Measurements from ENCODE around the gene SLF2.

Gene SLF2

GRCh38 chr10:100912605-100913469, at the start of gene SLF2:
SLF2 (plus strand) TSS chr10:100912963; CDS start chr10:100913111, 148 bp downstream.
- DNase-seq: peak; percentile 98

- DNase-seq: no peak
Measured at GRCh38 chr10:100863433-100863832, 49.3 kb upstream of the SLF2 start.

GRCh38 chr10:100864036-100864885, 48.5 kb upstream of the SLF2 start:
- no peak for DNase-seq

GRCh38 chr10:100864978-100865377, 47.8 kb upstream of the SLF2 start:
- DNase-seq: no peak

- DNase-seq: no peak
Measured at GRCh38 chr10:100866010-100866409, 46.8 kb upstream of the SLF2 start.

- no peak for DNase-seq
Measured at GRCh38 chr10:100866575-100867098, 46.1 kb upstream of the SLF2 start.

GRCh38 chr10:100867261-100867963, 45.4 kb upstream of the SLF2 start:
- no peak for DNase-seq

- no peak for DNase-seq
Measured at GRCh38 chr10:100868382-100868781, 44.4 kb upstream of the SLF2 start.

- DNase-seq: no peak
Measured at GRCh38 chr10:100869399-100869798, 43.4 kb upstream of the SLF2 start.

GRCh38 chr10:100872034-100872791, 40.5 kb upstream of the SLF2 start:
- peak; percentile 75 for DNase-seq

GRCh38 chr10:100873146-100873826, 39.5 kb upstream of the SLF2 start:
- DNase-seq: no peak

- DNase-seq: no peak
Measured at GRCh38 chr10:100873827-100874326, 38.9 kb upstream of the SLF2 start.

- no peak for DNase-seq
Measured at GRCh38 chr10:100874702-100875483, 37.9 kb upstream of the SLF2 start.

GRCh38 chr10:100875484-100876166, 37.1 kb upstream of the SLF2 start:
- DNase-seq: no peak

GRCh38 chr10:100876585-100877460, 35.9 kb upstream of the SLF2 start:
- DNase-seq: no peak

GRCh38 chr10:100877461-100877850, 35.3 kb upstream of the SLF2 start:
- DNase-seq: no peak

- peak; percentile 53 for DNase-seq
Measured at GRCh38 chr10:100878291-100878910, 34.4 kb upstream of the SLF2 start.

- DNase-seq: no peak
Measured at GRCh38 chr10:100879741-100880360, 32.9 kb upstream of the SLF2 start.

All from activated CD4-positive, alpha-beta T cell treated with anti-CD3 and anti-CD28 coated beads, Interleukin-10, Interleukin-2, amounts not matched to agents 100 ng/mL and 50 ng/mL, durations not matched to agents 16 hours and 8 hours (primary cell).